OCI-LY7 (cell line): ENCODE results near the gene CEP57L1. TPM values are rescaled to one million over a fixed set of nuclear protein-coding genes. Genes with fewer than 3 reads are reported as not detected.

ENCODE experiments used
- BruUV-seq: library from RNA; stranded (reverse); fragments of 400-500 nt; replicated peaks from 2 replicates; lab custom pipeline; 2021; lab: Mats Ljungman, UMichigan
- CTCF ChIA-PET: fragments of 300-600 bp; sonication (Branson Sonifier 250); formaldehyde crosslinking; loops from one replicate; lab custom pipeline; 2022; ENCODE audit warnings: antibody characterized with exemption; ENCODE audit not compliant: unreplicated experiment; lab: Charles Lee
- POLR2A ChIA-PET: fragments of 300-600 bp; sonication (Branson Sonifier 250); formaldehyde crosslinking; loops from one replicate; lab custom pipeline; 2022; ENCODE audit warnings: antibody characterized with exemption; lab: Charles Lee
- DNase-seq: peaks from one replicate; pipeline ENCODE4 v3.0.0-alpha.2; 2015; ENCODE audit warnings: low spot score
- H2AFZ ChIP-seq: fragments of 200-600 bp; sonication (generic), shearing (Covaris generic); 2 replicates; pipeline ENCODE4 v1.6.1; 2014; ENCODE audit warnings: mild to moderate bottlenecking, antibody characterized with exemption, low read length, moderate library complexity
- H3K27ac ChIP-seq: fragments of 200-600 bp; sonication (generic); 2 replicates; pipeline ENCODE4 v1.5.1; 2014; ENCODE audit warnings: mixed run types, low read depth, mild to moderate bottlenecking, moderate library complexity, low read length, inconsistent platforms; ENCODE audit not compliant: poor library complexity, severe bottlenecking
- H3K36me3 ChIP-seq: fragments of 200-600 bp; sonication (generic); 2 replicates; pipeline ENCODE4 v1.6.1; 2014; ENCODE audit warnings: mild to moderate bottlenecking, antibody characterized with exemption, low read length, moderate library complexity, mixed read lengths; ENCODE audit not compliant: insufficient read depth
- H3K4me1 ChIP-seq: fragments of 200-600 bp; sonication (generic); 2 replicates; pipeline ENCODE4 v1.5.1; 2014; ENCODE audit warnings: mild to moderate bottlenecking, low read length; ENCODE audit not compliant: insufficient read depth, poor library complexity, severe bottlenecking
- H3K4me2 ChIP-seq: fragments of 200-600 bp; sonication (generic); 2 replicates; pipeline ENCODE4 v1.6.1; 2014; ENCODE audit warnings: mild to moderate bottlenecking, low read length
- H3K4me3 ChIP-seq: fragments of 200-600 bp; sonication (generic); 2 replicates; pipeline ENCODE4 v1.5.1; 2014; ENCODE audit warnings: mild to moderate bottlenecking, low read depth, low read length; ENCODE audit not compliant: poor library complexity, severe bottlenecking
- H3K79me2 ChIP-seq: fragments of 200-600 bp; sonication (generic); 2 replicates; pipeline ENCODE4 v1.6.1; 2016; ENCODE audit warnings: low read depth, mild to moderate bottlenecking, low read length, moderate library complexity, mixed read lengths; ENCODE audit not compliant: insufficient read depth
- H3K9me2 ChIP-seq: fragments of 200-600 bp; sonication (generic); 2 replicates; pipeline ENCODE4 v1.6.1; 2016; ENCODE audit warnings: mild to moderate bottlenecking, low read length, mixed read lengths; ENCODE audit not compliant: insufficient read depth
- H3K9me3 ChIP-seq: fragments of 200-600 bp; sonication (generic); 2 replicates; pipeline ENCODE4 v1.6.1; 2014; ENCODE audit warnings: mild to moderate bottlenecking, mixed run types, low read length, mixed read lengths
- H4K20me1 ChIP-seq: fragments of 200-600 bp; sonication (generic); 2 replicates; pipeline ENCODE4 v1.6.1; 2014; ENCODE audit warnings: mild to moderate bottlenecking, antibody characterized with exemption, low read length, moderate library complexity, mixed read lengths; ENCODE audit not compliant: insufficient read depth
- EZH2phosphoT487 ChIP-seq: fragments of 200-600 bp; sonication (generic); IDR thresholded peaks from 2 replicates; pipeline ENCODE4 v1.6.1; 2018; ENCODE audit warnings: low read depth, borderline replicate concordance, mild to moderate bottlenecking, mixed run types, antibody characterized with exemption, low read length, moderate library complexity, mixed read lengths
- intact Hi-C: fragments of 100-400 bp; cut with micrococcal nuclease; formaldehyde crosslinking; loops from one replicate; pipeline ENCODE4 v1.10.0; 2022; ENCODE audit not compliant: unreplicated experiment
- total RNA-seq, 2 experiments: library from RNA; depleted of rRNA in 1 of 2; stranded (reverse); fragments of >200 nt in 1 of 2; shearing (Covaris generic) in 1 of 2; gene quantifications; 2 replicates each; pipeline ENCODE4 v1.2.3, GENCODE V29; 2014 to 2022
- TF ChIP-seq, protein P1 (sequence below): fragments of 200-600 bp; sonication (generic); conservative IDR thresholded peaks from 2 replicates; pipeline ENCODE4 v1.5.1; 2014; ENCODE audit warnings: mild to moderate bottlenecking, antibody characterized with exemption, low read length, moderate library complexity, mixed read lengths

The CEP57L1 gene
- total RNA-seq, 2 experiments from 2014 or later: 22.7 to 28.2 TPM

DNA sequence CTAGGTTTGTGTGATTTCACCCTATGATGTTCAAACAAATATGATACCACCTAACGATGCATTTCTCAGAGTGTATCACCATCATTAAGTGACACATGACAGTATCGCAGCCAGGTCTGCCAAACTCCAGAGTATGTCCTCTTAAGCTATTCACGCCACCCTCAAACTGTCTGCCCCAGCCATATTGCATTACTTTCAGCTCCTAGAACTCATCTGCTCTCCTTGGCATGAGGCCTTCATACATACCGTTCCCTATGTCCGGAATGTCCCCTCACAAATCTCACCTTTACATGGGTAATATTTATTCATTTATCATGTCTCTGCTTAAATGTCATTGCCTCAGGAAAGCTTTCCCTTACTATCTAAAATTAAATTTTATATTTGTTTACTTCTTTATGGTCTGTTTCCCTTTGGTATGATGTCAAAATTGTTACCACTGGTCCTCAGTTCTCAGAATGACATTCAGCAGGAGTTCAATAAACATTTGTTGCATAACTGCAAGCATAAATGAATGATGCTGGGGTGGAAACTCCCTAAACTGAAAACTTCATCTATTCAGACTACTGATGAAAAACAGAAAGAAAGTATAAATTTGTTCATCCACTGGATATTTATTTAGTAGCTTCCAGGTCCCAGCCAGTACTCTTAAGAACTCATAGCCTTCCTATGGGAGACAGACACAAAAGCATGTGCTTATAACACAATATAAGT, 3.8 kb upstream of the CEP57L1 start:
- H3K4me1 ChIP-seq: peaks cover 54% of the 10 kb centered on the region

DNA sequence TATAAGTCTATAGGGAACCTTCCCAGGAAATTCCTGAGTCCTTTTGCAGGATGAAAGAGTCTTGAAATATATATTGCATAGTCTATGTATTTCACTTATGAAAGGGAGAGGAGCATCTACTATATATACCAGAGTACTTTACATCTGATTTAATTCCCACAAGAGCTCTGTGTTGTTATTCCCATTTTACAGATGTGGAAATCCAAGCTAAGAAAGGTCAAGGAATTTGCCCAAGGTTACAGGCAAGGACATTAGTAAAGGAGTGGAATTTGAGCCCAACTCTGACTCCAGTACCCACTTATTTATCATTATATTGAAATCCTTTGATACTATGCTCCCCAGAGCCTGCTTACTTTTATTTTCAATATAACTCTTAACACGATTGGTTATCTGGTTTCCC, 3.2 kb upstream of the CEP57L1 start:
- DNase-seq: no peak
- H4K20me1 ChIP-seq: peaks cover 15% of the 10 kb centered on the region; the same call in 1 of the 2 replicates
- H3K4me1 ChIP-seq: peaks cover 56% of the 10 kb centered on the region
- peak overlapping the region; percentile 93 for H3K4me2 ChIP-seq
- no peak overlapping the region for H3K27ac ChIP-seq
- no peaks in the 10 kb centered on the region for H3K36me3 ChIP-seq
- no peaks in the 10 kb centered on the region for H3K9me3 ChIP-seq
- TF ChIP-seq EZH2phosphoT487: no peak
- TF ChIP-seq, protein P1, sequence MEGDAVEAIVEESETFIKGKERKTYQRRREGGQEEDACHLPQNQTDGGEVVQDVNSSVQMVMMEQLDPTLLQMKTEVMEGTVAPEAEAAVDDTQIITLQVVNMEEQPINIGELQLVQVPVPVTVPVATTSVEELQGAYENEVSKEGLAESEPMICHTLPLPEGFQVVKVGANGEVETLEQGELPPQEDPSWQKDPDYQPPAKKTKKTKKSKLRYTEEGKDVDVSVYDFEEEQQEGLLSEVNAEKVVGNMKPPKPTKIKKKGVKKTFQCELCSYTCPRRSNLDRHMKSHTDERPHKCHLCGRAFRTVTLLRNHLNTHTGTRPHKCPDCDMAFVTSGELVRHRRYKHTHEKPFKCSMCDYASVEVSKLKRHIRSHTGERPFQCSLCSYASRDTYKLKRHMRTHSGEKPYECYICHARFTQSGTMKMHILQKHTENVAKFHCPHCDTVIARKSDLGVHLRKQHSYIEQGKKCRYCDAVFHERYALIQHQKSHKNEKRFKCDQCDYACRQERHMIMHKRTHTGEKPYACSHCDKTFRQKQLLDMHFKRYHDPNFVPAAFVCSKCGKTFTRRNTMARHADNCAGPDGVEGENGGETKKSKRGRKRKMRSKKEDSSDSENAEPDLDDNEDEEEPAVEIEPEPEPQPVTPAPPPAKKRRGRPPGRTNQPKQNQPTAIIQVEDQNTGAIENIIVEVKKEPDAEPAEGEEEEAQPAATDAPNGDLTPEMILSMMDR: no peak
- H2AFZ ChIP-seq: no peak overlapping the region; the same call in 1 of the 2 replicates
- POLR2A ChIA-PET: interaction anchor here (5.8 kb wide), 1 partner anchor 11 kb away, joined by 54 read pairs; no protein-coding TSS in a partner anchor
- H3K4me3 ChIP-seq: peak overlapping the region; percentile 92
- intact Hi-C loops: loop anchor here (5.0 to 10.0 kb wide), 2 partner anchors 363 to 1135 kb away; partner anchors contain the start of genes MICAL1 and SEC63
- CTCF ChIA-PET: no interaction called here
- H3K9me2 ChIP-seq: no peaks in the 10 kb centered on the region
- no TSS peak for BruUV-seq
- H3K79me2 ChIP-seq: peaks cover 85% of the 10 kb centered on the region

More for the DNA sequence above, 3.8 kb upstream of the CEP57L1 start:
- no peak for TF ChIP-seq EZH2phosphoT487
- TF ChIP-seq, protein P1: no peak
- peaks cover 15% of the 10 kb centered on the region; the same call in 1 of the 2 replicates for H4K20me1 ChIP-seq
- no peaks in the 10 kb centered on the region for H3K36me3 ChIP-seq
- peak overlapping the region; percentile 92 for H3K4me3 ChIP-seq
- H3K27ac ChIP-seq: no peak overlapping the region
- ChIA-PET CTCF (no interaction called here), POLR2A (interaction anchor here (1.6 to 5.8 kb wide), 2 partner anchors 11 to 27 kb away, joined by 3 to 54 read pairs; no protein-coding TSS in a partner anchor)
- H3K4me2 ChIP-seq: peak overlapping the region; percentile 93
- no peaks in the 10 kb centered on the region for H3K9me3 ChIP-seq
- no peaks in the 10 kb centered on the region for H3K9me2 ChIP-seq
- intact Hi-C loops: loop anchor here (5.0 to 10.0 kb wide), 2 partner anchors 363 to 1134 kb away; partner anchors contain the start of genes MICAL1 and SEC63
- H3K79me2 ChIP-seq: peaks cover 87% of the 10 kb centered on the region
- no peak overlapping the region; the same call in 1 of the 2 replicates for H2AFZ ChIP-seq
- no peak for DNase-seq
- BruUV-seq: no TSS peak
